WTC11 (cell line): ENCODE results near the gene LBX2. TPM values are rescaled to one million over a fixed set of nuclear protein-coding genes. Genes with fewer than 3 reads are reported as not detected.

Experiments used
- ATAC-seq: fragments of 200-7000 bp; cut with Tn5 transposase; 2 replicates; pipeline ENCODE4 v1.10.0; 2021; ENCODE audit warnings: mild to moderate bottlenecking, moderate library complexity
- CTCF ChIA-PET: fragments of 300-600 bp; sonication (Branson Sonifier 250); formaldehyde crosslinking; loops from one replicate; lab custom pipeline; 2021; ENCODE audit warnings: antibody characterized with exemption; lab: Charles Lee
- POLR2A ChIA-PET: fragments of 350-600 bp; sonication (Branson Sonifier 250); formaldehyde crosslinking; loops from one replicate; lab custom pipeline; 2021; ENCODE audit warnings: antibody characterized with exemption; lab: Charles Lee
- DNase-seq: peaks from one replicate; pipeline ENCODE4 v3.0.0; 2021; ENCODE audit warnings: low spot score
- H3K27ac Mint-ChIP-seq: 2 replicates; pipeline ENCODE4 v1.8.0; 2021; ENCODE audit warnings: mixed read lengths
- H3K27me3 Mint-ChIP-seq: 2 replicates; pipeline ENCODE4 v1.8.0; 2021; ENCODE audit warnings: low read depth, mild to moderate bottlenecking, moderate library complexity, mixed read lengths
- H3K36me3 Mint-ChIP-seq: 2 replicates; pipeline ENCODE4 v1.8.0; 2021; ENCODE audit warnings: mixed read lengths
- H3K4me1 Mint-ChIP-seq: 2 replicates; pipeline ENCODE4 v1.8.0; 2022; ENCODE audit warnings: mixed read lengths
- H3K4me3 Mint-ChIP-seq: 2 replicates; pipeline ENCODE4 v1.8.0; 2021; ENCODE audit warnings: mild to moderate bottlenecking, moderate library complexity, mixed read lengths
- H3K9me3 Mint-ChIP-seq: 2 replicates; pipeline ENCODE4 v1.8.0; 2021; ENCODE audit warnings: mixed read lengths
- CTCF ChIP-seq: fragments of 200-600 bp; IDR thresholded peaks from 2 replicates; pipeline ENCODE4 v1.8.0; 2022; ENCODE audit warnings: antibody characterized with exemption
- EMX1 ChIP-seq: fragments of 250-450 bp; sonication (Bioruptor Pico); IDR thresholded peaks from 2 replicates; pipeline ENCODE4 v1.8.0; 2021; ENCODE audit warnings: mild to moderate bottlenecking
- ESRRA ChIP-seq: sonication (generic); formaldehyde crosslinking; IDR thresholded peaks from 2 replicates; pipeline ENCODE4 v1.8.1; 2022; ENCODE audit warnings: mild to moderate bottlenecking, missing genetic modification reagents, borderline replicate concordance
- FOXK1 ChIP-seq: sonication (generic); formaldehyde crosslinking; IDR thresholded peaks from 2 replicates; pipeline ENCODE4 v1.8.0; 2022; ENCODE audit warnings: mild to moderate bottlenecking, moderate library complexity, missing genetic modification reagents
- FOXP1 ChIP-seq: sonication (generic); formaldehyde crosslinking; IDR thresholded peaks from 2 replicates; pipeline ENCODE4 v1.8.0; 2022; ENCODE audit warnings: missing genetic modification reagents, mild to moderate bottlenecking, moderate library complexity, borderline replicate concordance
- FOXP4 ChIP-seq: sonication (generic); formaldehyde crosslinking; IDR thresholded peaks from 2 replicates; pipeline ENCODE4 v1.8.0; 2022; ENCODE audit warnings: mild to moderate bottlenecking, missing genetic modification reagents
- GABPB1 ChIP-seq: sonication (generic); formaldehyde crosslinking; IDR thresholded peaks from 2 replicates; pipeline ENCODE4 v1.8.1; 2023; ENCODE audit warnings: mild to moderate bottlenecking, missing genetic modification reagents
- NFATC4 ChIP-seq: fragments of 250-450 bp; sonication (Bioruptor Pico); IDR thresholded peaks from 2 replicates; pipeline ENCODE4 v1.9.0; 2021; ENCODE audit warnings: mild to moderate bottlenecking
- ZNF532 ChIP-seq: fragments of 250-450 bp; sonication (Bioruptor Pico); IDR thresholded peaks from 2 replicates; pipeline ENCODE4 v1.9.0; 2021; ENCODE audit warnings: mild to moderate bottlenecking, borderline replicate concordance
- total RNA-seq: library from RNA; stranded (reverse); gene quantifications from 3 replicates; pipeline ENCODE4 v1.2.3, GENCODE V29; 2021
- TF ChIP-seq, protein P1 (sequence below): sonication (generic); formaldehyde crosslinking; conservative IDR thresholded peaks from 2 replicates; pipeline ENCODE4 v1.8.1; 2023; ENCODE audit warnings: mild to moderate bottlenecking, low read depth, missing genetic modification reagents, moderate library complexity
- TF ChIP-seq, protein P2 (sequence below): sonication (generic); formaldehyde crosslinking; IDR thresholded peaks from 2 replicates; pipeline ENCODE4 v1.8.1; 2022; ENCODE audit warnings: low read depth, missing genetic modification reagents, borderline replicate concordance
- TF ChIP-seq, protein P3 (sequence below): sonication (generic); formaldehyde crosslinking; IDR thresholded peaks from 2 replicates; pipeline ENCODE4 v1.8.1; 2022; ENCODE audit warnings: low read depth, mild to moderate bottlenecking, moderate library complexity, missing genetic modification reagents, borderline replicate concordance
- TF ChIP-seq, protein P4 (sequence below): sonication (generic); formaldehyde crosslinking; IDR thresholded peaks from 2 replicates; pipeline ENCODE4 v1.8.0; 2023; ENCODE audit warnings: mild to moderate bottlenecking, missing genetic modification reagents

LBX2 gene
- total RNA-seq, 1 experiment from 2014 or later = 1.0 TPM

DNA sequence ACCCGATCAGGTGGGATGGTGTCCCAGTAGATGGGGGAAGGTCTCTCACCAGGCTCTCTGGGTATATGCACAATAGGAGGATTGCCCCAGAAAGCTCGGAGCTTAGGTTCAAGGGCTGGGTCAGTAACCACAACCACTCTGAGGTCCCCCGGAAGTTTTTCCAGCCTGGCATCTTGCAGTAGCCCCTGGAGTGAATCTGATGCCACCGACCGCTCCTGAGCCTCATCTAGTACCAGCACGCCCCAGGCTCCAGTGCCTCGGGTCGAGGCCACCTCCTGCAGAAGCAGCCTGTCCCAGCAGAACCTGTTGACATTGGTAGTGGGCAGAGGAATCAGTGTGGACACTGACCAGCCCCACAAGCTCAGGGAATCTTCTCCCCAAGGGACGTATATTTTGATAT lies 24.6 kb upstream of the LBX2 start:
- no peak for ATAC-seq
- POLR2A ChIA-PET = no interaction called here
- CTCF ChIA-PET = no interaction called here
- H3K4me1 Mint-ChIP-seq = peaks cover 10% of the 10 kb centered on the region
- H3K4me3 Mint-ChIP-seq = no peak overlapping the region
- H3K9me3 Mint-ChIP-seq = 0 out of 2 replicates have a peak, but pooled peaks cover 3% of the 10 kb centered on the region
- TF ChIP-seq FOXP1 (CRISPR knock-in tag) (no peak), FOXP4 (CRISPR knock-in tag) (no peak)
- TF ChIP-seq, protein P1, sequence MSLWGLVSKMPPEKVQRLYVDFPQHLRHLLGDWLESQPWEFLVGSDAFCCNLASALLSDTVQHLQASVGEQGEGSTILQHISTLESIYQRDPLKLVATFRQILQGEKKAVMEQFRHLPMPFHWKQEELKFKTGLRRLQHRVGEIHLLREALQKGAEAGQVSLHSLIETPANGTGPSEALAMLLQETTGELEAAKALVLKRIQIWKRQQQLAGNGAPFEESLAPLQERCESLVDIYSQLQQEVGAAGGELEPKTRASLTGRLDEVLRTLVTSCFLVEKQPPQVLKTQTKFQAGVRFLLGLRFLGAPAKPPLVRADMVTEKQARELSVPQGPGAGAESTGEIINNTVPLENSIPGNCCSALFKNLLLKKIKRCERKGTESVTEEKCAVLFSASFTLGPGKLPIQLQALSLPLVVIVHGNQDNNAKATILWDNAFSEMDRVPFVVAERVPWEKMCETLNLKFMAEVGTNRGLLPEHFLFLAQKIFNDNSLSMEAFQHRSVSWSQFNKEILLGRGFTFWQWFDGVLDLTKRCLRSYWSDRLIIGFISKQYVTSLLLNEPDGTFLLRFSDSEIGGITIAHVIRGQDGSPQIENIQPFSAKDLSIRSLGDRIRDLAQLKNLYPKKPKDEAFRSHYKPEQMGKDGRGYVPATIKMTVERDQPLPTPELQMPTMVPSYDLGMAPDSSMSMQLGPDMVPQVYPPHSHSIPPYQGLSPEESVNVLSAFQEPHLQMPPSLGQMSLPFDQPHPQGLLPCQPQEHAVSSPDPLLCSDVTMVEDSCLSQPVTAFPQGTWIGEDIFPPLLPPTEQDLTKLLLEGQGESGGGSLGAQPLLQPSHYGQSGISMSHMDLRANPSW (CRISPR knock-in tag) = no peak
- TF ChIP-seq, protein P2, sequence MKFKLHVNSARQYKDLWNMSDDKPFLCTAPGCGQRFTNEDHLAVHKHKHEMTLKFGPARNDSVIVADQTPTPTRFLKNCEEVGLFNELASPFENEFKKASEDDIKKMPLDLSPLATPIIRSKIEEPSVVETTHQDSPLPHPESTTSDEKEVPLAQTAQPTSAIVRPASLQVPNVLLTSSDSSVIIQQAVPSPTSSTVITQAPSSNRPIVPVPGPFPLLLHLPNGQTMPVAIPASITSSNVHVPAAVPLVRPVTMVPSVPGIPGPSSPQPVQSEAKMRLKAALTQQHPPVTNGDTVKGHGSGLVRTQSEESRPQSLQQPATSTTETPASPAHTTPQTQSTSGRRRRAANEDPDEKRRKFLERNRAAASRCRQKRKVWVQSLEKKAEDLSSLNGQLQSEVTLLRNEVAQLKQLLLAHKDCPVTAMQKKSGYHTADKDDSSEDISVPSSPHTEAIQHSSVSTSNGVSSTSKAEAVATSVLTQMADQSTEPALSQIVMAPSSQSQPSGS (CRISPR knock-in tag) = no peak
- H3K36me3 Mint-ChIP-seq = peaks cover 21% of the 10 kb centered on the region
- H3K27me3 Mint-ChIP-seq = peaks cover 47% of the 10 kb centered on the region
- H3K27ac Mint-ChIP-seq = no peak overlapping the region
- DNase-seq = no peak

GRCh38 chr2:74522516-74522915 lies 23.1 kb upstream of the LBX2 start:
- Mint-ChIP-seq H3K27me3 (peaks cover 62% of the 10 kb centered on the region), H3K27ac (no peak overlapping the region), H3K4me1 (no peaks in the 10 kb centered on the region; the same call in 1 of the 2 replicates), H3K4me3 (no peak overlapping the region), H3K9me3 (0 out of 2 replicates have a peak, but pooled peaks cover 3% of the 10 kb centered on the region), H3K36me3 (peaks cover 14% of the 10 kb centered on the region)
- ATAC-seq (no peak), DNase-seq (no peak)
- POLR2A ChIA-PET = no interaction called here
- no peak for TF ChIP-seq EMX1 (CRISPR knock-in tag)
- TF ChIP-seq, protein P3, sequence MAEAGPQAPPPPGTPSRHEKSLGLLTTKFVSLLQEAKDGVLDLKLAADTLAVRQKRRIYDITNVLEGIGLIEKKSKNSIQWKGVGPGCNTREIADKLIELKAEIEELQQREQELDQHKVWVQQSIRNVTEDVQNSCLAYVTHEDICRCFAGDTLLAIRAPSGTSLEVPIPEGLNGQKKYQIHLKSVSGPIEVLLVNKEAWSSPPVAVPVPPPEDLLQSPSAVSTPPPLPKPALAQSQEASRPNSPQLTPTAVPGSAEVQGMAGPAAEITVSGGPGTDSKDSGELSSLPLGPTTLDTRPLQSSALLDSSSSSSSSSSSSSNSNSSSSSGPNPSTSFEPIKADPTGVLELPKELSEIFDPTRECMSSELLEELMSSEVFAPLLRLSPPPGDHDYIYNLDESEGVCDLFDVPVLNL = no peak
- no peak for TF ChIP-seq ESRRA
- no peak for TF ChIP-seq FOXK1 (CRISPR knock-in tag)
- TF ChIP-seq CTCF = no peak
- TF ChIP-seq NFATC4 (CRISPR knock-in tag) = no peak
- TF ChIP-seq ZNF532 (CRISPR knock-in tag) = no peak
- no peak for TF ChIP-seq GABPB1 (CRISPR knock-in tag)
- TF ChIP-seq, protein P4, sequence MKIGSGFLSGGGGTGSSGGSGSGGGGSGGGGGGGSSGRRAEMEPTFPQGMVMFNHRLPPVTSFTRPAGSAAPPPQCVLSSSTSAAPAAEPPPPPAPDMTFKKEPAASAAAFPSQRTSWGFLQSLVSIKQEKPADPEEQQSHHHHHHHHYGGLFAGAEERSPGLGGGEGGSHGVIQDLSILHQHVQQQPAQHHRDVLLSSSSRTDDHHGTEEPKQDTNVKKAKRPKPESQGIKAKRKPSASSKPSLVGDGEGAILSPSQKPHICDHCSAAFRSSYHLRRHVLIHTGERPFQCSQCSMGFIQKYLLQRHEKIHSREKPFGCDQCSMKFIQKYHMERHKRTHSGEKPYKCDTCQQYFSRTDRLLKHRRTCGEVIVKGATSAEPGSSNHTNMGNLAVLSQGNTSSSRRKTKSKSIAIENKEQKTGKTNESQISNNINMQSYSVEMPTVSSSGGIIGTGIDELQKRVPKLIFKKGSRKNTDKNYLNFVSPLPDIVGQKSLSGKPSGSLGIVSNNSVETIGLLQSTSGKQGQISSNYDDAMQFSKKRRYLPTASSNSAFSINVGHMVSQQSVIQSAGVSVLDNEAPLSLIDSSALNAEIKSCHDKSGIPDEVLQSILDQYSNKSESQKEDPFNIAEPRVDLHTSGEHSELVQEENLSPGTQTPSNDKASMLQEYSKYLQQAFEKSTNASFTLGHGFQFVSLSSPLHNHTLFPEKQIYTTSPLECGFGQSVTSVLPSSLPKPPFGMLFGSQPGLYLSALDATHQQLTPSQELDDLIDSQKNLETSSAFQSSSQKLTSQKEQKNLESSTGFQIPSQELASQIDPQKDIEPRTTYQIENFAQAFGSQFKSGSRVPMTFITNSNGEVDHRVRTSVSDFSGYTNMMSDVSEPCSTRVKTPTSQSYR (CRISPR knock-in tag) = no peak
- TF ChIP-seq, all 79 proteins: peak for 0
- CTCF ChIA-PET = interaction anchor here (0.9 to 1.1 kb wide), 2 partner anchors 14 to 26 kb away, joined by 3 read pairs; no protein-coding TSS in a partner anchor
